ENCODE results near the gene CRIP2.

CRIP2 gene

DNA sequence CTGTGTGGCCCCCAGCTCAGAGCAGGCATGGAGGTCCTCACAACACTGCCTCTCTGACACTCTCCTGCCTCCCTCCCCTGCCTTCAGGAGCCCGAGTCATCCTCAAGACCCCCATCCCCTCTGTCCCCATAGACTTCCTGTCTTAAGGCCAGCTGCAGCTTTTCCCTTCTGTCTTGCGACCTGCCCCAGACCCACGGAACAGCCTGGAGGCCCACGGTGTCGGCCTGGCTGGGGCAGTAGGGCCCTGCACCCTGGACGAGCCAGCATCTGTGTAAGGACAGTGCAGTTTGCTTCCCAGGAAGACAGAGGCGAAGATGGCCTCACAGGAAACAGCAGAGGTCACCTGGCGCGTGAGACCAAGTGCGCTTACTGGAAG is 26.1 kb downstream of the CRIP2 start:
- Histone ChIP-seq H3K36me3 (ENCODE audit: control insufficient read depth in 1 of 2, insufficient read depth in 2 of 2, low read length in 2 of 2) (no peaks in the 10 kb centered on the region), H3K9me3 (ENCODE audit: control insufficient read depth in 1 of 2, low read length in 2 of 2) (no peaks in the 10 kb centered on the region), H3K27ac (ENCODE audit: low read length) (no peak overlapping the region), H3K27me3 (ENCODE audit: low read depth, low read length) (no peaks in the 10 kb centered on the region), H3K4me3 (ENCODE audit: low read depth in 1 of 2, low read length in 2 of 2) (no peak overlapping the region), H3K4me1 (ENCODE audit: control insufficient read depth in 1 of 2, insufficient read depth in 2 of 2, low read length in 2 of 2) (no peaks in the 10 kb centered on the region)

DNA sequence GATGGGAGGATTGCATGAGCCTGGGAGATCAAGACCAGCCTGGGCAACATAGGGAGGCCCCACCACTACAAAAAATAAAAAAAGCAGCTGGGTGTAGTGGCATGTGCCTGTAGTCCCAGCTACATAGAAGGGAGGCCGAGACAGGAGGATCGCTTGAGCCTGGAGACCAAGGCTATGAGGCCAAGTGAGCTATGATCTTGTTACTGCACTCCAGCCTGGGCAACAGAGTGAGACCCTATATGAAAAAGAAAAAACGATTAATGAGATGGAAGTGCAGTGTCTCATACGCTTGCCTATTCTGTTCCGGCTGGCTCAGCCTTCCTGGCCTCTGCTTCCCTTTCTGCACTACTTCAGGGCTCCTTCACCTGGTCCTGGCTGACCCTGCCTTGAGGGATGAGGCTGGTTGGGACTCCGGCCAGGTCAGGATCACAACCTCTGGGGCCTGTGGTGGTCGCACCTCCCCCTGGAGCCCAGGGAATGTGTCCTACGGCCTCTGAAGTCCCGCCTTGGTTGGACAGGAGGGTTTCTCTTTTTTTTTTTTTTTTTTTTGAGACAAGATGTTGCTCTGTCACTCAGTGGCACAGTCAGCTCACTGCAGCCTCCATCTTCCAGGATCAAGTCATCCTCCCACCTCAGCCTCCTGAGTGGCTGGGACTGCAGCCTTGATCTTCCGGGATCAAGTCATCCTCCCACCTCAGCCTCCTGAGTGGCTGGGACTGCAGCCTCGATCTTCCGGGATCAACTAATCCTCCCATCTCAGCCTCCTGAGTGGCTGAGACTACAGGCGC is 27.1 kb downstream of the CRIP2 start:
- no peaks in the 10 kb centered on the region for H3K27me3 ChIP-seq (ENCODE audit: low read depth, low read length)
- no peaks in the 10 kb centered on the region for H3K9me3 ChIP-seq (ENCODE audit: control insufficient read depth in 1 of 2, low read length in 2 of 2)
- no peaks in the 10 kb centered on the region for H3K36me3 ChIP-seq (ENCODE audit: control insufficient read depth in 1 of 2, insufficient read depth in 2 of 2, low read length in 2 of 2)
- no peak overlapping the region for H3K4me3 ChIP-seq (ENCODE audit: low read depth in 1 of 2, low read length in 2 of 2)
- no peaks in the 10 kb centered on the region for H3K4me1 ChIP-seq (ENCODE audit: control insufficient read depth in 1 of 2, insufficient read depth in 2 of 2, low read length in 2 of 2)
- H3K27ac ChIP-seq (ENCODE audit: low read length): no peak overlapping the region

DNA sequence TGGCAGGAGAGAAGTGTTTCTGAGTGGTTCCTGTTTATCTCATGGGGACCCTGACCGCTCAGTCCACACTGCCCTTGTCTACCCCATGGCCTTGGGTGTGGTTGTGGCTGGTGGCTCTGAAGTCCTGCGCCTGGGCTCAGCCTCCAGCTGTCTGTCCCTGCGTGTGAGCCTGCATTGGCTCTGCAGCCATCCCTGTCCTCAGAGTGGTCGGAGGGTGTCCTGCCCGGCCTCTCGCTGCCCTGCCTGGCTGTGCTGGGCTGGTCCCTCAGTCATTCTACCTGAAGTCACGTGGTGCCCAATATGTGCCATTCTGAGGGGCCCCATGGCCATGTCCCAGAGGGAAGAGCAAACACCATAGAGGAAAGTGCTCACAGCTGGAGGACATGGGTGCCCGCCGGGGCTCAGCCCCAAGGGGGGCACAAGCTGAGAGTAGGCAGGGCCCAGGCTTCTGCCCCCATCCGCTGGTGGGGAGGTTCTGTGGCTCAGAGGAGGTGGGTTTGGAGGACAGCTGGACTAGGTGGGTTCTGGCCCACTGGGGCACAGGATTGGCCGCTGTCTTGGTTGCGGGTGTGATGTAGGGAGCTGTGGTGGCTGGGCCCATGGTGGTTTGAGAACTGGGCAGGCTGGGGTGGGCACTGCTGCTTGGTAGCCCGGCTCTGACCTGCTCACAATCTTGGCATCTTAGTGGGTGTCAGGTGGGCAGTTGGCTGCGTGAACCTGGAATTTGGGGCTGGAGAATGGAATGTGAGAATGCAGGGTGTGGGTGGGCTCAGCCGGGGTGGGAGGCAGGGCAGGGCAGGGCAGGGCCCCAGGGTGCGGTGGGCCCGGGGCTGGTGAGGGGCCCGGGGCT is 28.1 kb downstream of the CRIP2 start:
- Histone ChIP-seq H3K36me3 (ENCODE audit: control insufficient read depth in 1 of 2, insufficient read depth in 2 of 2, low read length in 2 of 2) (no peaks in the 10 kb centered on the region), H3K27me3 (ENCODE audit: low read depth, low read length) (peaks cover 2% of the 10 kb centered on the region), H3K4me1 (ENCODE audit: control insufficient read depth in 1 of 2, insufficient read depth in 2 of 2, low read length in 2 of 2) (no peaks in the 10 kb centered on the region), H3K9me3 (ENCODE audit: control insufficient read depth in 1 of 2, low read length in 2 of 2) (no peaks in the 10 kb centered on the region), H3K4me3 (ENCODE audit: low read depth in 1 of 2, low read length in 2 of 2) (no peak overlapping the region), H3K27ac (ENCODE audit: low read length) (no peak overlapping the region)

DNA sequence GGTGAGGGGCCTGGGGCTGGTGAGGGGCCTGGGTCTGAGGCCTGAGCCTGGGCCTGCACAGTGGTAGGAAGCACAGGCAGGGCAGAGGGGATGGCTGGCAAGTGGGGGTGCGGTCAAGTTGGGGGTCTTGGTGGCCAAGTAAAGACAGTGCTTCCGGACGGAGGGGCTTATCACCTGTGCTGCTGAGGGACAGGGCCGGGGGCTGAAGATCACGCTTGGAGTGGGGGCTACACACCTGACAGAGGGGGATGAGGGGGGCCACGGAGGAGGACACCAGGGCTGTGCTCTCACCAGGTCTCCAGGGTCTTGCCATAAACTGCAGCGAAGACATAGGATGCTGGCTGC is 28.6 kb downstream of the CRIP2 start:
- peaks cover 3% of the 10 kb centered on the region for H3K27me3 ChIP-seq (ENCODE audit: low read depth, low read length)
- no peak overlapping the region for H3K4me3 ChIP-seq (ENCODE audit: low read depth in 1 of 2, low read length in 2 of 2)
- no peaks in the 10 kb centered on the region for H3K36me3 ChIP-seq (ENCODE audit: control insufficient read depth in 1 of 2, insufficient read depth in 2 of 2, low read length in 2 of 2)
- H3K9me3 ChIP-seq (ENCODE audit: control insufficient read depth in 1 of 2, low read length in 2 of 2): no peaks in the 10 kb centered on the region
- no peak overlapping the region for H3K27ac ChIP-seq (ENCODE audit: low read length)
- no peaks in the 10 kb centered on the region for H3K4me1 ChIP-seq (ENCODE audit: control insufficient read depth in 1 of 2, insufficient read depth in 2 of 2, low read length in 2 of 2)

DNA sequence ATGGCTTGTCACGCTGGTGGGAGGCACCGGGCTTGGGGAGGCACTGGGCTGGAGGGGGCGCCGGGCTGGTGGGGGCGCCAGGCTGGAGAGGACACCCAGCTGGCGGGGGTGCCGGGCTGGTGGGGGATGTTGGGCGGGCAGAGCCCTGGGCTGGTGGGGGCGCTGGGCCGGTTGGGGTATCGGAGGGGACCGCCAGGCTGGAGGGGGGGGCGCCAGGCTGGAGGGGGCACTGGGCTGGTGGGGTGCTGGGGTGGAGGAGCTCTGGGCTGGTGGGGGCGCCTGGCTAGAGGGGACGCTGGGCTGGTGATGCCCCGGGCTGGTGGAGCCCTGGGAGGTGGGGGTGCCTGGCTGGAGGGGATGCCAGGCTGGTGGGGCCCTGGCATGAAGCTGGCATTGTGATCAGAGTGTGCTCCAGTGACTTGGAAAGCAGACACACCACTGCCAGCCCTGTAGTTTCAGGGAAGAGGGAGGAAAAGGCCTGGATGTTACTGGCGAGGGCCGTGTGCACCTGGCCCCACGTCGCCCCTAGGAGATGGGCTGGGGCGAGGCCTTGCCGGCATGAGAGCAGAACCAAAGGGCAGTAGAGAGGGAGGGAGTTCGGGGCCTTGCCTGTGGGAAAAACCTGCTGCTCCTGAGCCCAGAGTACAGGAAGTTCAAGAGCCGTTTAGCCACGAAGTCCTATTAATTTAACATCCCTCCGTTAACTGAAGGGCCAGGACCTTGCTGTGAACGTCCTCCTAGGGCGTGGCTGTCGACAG is 29.5 kb downstream of the CRIP2 start:
- Histone ChIP-seq H3K27ac (ENCODE audit: low read length) (no peak overlapping the region), H3K9me3 (ENCODE audit: control insufficient read depth in 1 of 2, low read length in 2 of 2) (no peaks in the 10 kb centered on the region), H3K4me3 (ENCODE audit: low read depth in 1 of 2, low read length in 2 of 2) (no peak overlapping the region), H3K36me3 (ENCODE audit: control insufficient read depth in 1 of 2, insufficient read depth in 2 of 2, low read length in 2 of 2) (no peaks in the 10 kb centered on the region), H3K4me1 (ENCODE audit: control insufficient read depth in 1 of 2, insufficient read depth in 2 of 2, low read length in 2 of 2) (no peaks in the 10 kb centered on the region), H3K27me3 (ENCODE audit: low read depth, low read length) (peaks cover 3% of the 10 kb centered on the region)

DNA sequence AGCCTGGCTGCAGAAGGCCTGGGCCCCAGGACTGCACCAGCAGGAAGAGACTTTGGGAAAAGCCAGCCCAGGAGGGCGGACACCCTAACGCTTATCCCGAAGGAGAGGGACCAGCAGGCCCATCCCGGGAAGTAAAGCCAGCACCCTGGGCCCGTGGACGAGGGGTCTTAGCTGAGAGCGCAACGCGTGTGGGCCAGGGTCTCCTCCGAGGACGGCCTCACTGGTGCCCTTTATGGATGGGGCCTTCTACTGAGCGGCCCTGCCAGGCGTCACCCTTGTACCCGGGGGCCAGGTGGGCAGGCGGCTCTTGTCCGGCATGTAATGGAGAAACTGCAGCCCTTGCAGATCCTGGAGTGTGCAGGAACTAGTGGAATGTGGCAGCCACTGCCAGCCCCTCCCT is 30.5 kb downstream of the CRIP2 start:
- H3K36me3 ChIP-seq (ENCODE audit: control insufficient read depth in 1 of 2, insufficient read depth in 2 of 2, low read length in 2 of 2): no peaks in the 10 kb centered on the region

DNA sequence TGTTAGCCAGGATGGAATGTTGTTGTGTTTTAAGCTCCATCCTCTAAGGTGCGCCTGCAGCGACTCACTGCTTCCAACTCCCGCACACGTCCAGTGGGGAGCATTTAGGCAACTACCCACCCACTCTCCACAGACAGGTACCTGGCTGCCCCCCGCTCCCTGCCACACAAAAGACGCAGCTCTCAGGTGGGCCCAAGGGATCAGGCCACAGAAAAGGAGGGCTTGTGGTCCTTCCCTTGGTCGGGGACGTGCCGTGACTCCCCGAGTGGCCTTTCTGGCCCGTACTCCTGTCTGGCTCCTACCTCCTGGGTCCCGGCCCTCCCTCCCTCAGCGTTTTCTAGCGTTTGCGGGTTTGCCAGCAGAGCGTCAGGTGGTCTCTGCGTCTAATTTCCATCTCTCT is 32.6 kb downstream of the CRIP2 start:
- Histone ChIP-seq H3K27me3 (ENCODE audit: low read depth, low read length) (peaks cover 3% of the 10 kb centered on the region), H3K4me3 (ENCODE audit: low read depth in 1 of 2, low read length in 2 of 2) (no peak overlapping the region), H3K9me3 (ENCODE audit: control insufficient read depth in 1 of 2, low read length in 2 of 2) (no peaks in the 10 kb centered on the region), H3K27ac (ENCODE audit: low read length) (no peak overlapping the region), H3K4me1 (ENCODE audit: control insufficient read depth in 1 of 2, insufficient read depth in 2 of 2, low read length in 2 of 2) (no peaks in the 10 kb centered on the region), H3K36me3 (ENCODE audit: control insufficient read depth in 1 of 2, insufficient read depth in 2 of 2, low read length in 2 of 2) (no peaks in the 10 kb centered on the region)

More for the DNA sequence above, 30.5 kb downstream of the CRIP2 start:
- H3K9me3 ChIP-seq (ENCODE audit: control insufficient read depth in 1 of 2, low read length in 2 of 2): no peaks in the 10 kb centered on the region
- H3K4me1 ChIP-seq (ENCODE audit: control insufficient read depth in 1 of 2, insufficient read depth in 2 of 2, low read length in 2 of 2): no peaks in the 10 kb centered on the region
- no peak overlapping the region for H3K4me3 ChIP-seq (ENCODE audit: low read depth in 1 of 2, low read length in 2 of 2)
- peaks cover 3% of the 10 kb centered on the region for H3K27me3 ChIP-seq (ENCODE audit: low read depth, low read length)
- H3K27ac ChIP-seq (ENCODE audit: low read length): no peak overlapping the region

DNA sequence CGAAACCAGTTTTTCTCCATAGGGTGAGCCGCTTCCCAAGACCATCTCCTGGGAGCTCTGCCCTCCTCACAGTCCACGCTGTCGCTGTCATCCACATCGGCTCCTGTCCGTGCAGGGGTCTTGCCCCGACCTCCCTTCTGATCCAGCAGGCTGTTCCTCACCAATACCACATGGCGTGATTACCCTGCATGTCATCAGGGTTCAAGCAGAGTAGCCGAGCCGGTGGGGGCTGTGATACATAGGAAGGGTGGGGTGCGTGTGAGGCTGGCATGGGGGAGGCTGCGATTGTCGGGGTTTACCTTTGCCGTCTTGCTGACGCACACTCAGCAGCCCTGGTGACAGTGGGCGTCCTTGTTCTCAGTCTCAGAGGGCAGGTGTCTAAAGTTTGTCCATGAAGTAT is 33.4 kb downstream of the CRIP2 start:
- Histone ChIP-seq H3K36me3 (ENCODE audit: control insufficient read depth in 1 of 2, insufficient read depth in 2 of 2, low read length in 2 of 2) (no peaks in the 10 kb centered on the region), H3K9me3 (ENCODE audit: control insufficient read depth in 1 of 2, low read length in 2 of 2) (no peaks in the 10 kb centered on the region), H3K27me3 (ENCODE audit: low read depth, low read length) (peaks cover 3% of the 10 kb centered on the region), H3K4me3 (ENCODE audit: low read depth in 1 of 2, low read length in 2 of 2) (no peak overlapping the region), H3K4me1 (ENCODE audit: control insufficient read depth in 1 of 2, insufficient read depth in 2 of 2, low read length in 2 of 2) (no peaks in the 10 kb centered on the region), H3K27ac (ENCODE audit: low read length) (no peak overlapping the region)

DNA sequence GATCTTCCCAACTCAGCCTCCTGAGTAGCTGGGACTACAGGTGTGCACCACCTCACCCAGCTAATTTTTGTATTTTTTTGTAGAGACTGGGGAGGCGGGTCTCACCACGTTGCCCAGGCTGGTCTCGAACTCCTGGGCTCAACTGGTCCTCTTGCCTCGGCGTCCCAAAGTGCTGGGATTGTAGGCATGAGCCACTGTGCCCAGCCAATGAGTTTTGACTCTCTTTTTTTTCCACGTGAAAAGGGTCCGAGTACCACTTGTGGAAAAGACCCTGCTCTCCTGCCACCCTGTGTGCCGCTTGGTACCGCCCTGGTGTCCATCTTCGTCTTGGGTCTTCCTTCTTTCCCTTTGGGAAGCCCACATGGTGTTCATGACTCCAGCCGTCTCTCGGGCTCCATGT is 34.0 kb downstream of the CRIP2 start:
- Histone ChIP-seq H3K9me3 (ENCODE audit: control insufficient read depth in 1 of 2, low read length in 2 of 2) (no peaks in the 10 kb centered on the region), H3K27ac (ENCODE audit: low read length) (no peak overlapping the region), H3K4me1 (ENCODE audit: control insufficient read depth in 1 of 2, insufficient read depth in 2 of 2, low read length in 2 of 2) (no peaks in the 10 kb centered on the region), H3K36me3 (ENCODE audit: control insufficient read depth in 1 of 2, insufficient read depth in 2 of 2, low read length in 2 of 2) (no peaks in the 10 kb centered on the region), H3K4me3 (ENCODE audit: low read depth in 1 of 2, low read length in 2 of 2) (no peak overlapping the region), H3K27me3 (ENCODE audit: low read depth, low read length) (peaks cover 3% of the 10 kb centered on the region)

DNA sequence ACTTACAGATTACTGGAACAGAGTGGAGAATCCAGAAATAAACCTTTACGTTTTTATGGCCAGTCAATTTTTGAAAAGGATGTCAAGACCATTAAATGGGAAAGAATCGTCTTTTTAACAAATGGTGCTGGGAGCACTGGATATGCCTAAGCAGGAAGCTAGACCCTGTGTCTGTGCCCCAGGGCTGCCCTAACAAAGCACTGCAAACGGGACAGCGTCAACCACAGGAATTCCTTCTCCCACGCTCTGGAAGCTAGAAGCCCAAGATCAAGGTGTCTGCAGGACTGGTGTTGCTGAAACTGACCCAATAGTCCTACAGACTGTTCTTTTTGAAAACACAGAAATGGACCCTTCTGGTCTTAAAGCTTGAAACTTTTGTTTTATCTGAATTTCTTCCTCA is 42.5 kb downstream of the CRIP2 start:
- Histone ChIP-seq H3K27me3 (ENCODE audit: low read depth, low read length) (no peaks in the 10 kb centered on the region), H3K4me1 (ENCODE audit: control insufficient read depth in 1 of 2, insufficient read depth in 2 of 2, low read length in 2 of 2) (no peaks in the 10 kb centered on the region), H3K9me3 (ENCODE audit: control insufficient read depth in 1 of 2, low read length in 2 of 2) (no peaks in the 10 kb centered on the region), H3K27ac (ENCODE audit: low read length) (no peak overlapping the region), H3K4me3 (ENCODE audit: low read depth in 1 of 2, low read length in 2 of 2) (no peak overlapping the region), H3K36me3 (ENCODE audit: control insufficient read depth in 1 of 2, insufficient read depth in 2 of 2, low read length in 2 of 2) (no peaks in the 10 kb centered on the region)

DNA sequence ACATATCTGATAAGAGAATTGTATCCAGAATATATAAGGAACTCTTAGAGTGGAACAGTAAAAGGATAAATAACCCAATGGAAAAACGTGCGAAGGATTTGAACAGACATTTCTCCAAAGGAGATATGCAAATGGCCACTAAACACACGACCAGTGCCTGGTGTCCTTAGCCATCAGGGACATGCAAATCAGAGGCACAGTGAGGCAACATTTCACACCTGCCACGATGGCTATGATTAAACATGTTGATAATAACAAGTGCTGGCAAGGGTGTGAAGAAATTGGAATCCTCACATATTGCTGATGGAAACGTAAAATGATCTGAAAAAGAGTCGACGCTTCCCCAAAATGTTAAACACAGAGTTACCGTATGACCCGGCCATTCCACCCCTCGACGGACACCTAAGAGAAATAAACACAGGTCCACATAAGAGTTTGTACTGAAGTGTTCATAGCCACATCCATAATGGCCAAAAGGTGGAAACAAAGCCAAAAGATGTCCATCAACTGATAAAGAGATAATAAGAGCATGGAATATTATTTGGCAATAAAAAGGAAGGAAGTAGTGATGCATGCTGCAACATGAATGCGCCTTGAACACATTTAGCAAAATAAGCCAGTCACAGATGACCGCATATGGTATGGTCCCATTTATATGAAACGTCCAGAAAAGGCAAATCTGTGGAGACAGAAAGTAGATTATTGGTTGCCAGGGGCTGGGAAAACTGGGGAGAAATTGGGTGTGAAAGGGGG is 45.5 kb downstream of the CRIP2 start:
- H3K4me1 ChIP-seq (ENCODE audit: control insufficient read depth in 1 of 2, insufficient read depth in 2 of 2, low read length in 2 of 2): no peaks in the 10 kb centered on the region
- H3K36me3 ChIP-seq (ENCODE audit: control insufficient read depth in 1 of 2, insufficient read depth in 2 of 2, low read length in 2 of 2): no peaks in the 10 kb centered on the region
- no peaks in the 10 kb centered on the region for H3K27me3 ChIP-seq (ENCODE audit: low read depth, low read length)
- no peaks in the 10 kb centered on the region for H3K9me3 ChIP-seq (ENCODE audit: control insufficient read depth in 1 of 2, low read length in 2 of 2)
- no peak overlapping the region for H3K4me3 ChIP-seq (ENCODE audit: low read depth in 1 of 2, low read length in 2 of 2)
- H3K27ac ChIP-seq (ENCODE audit: low read length): no peak overlapping the region
